HG03520 (cell line): ENCODE data around the gene APOA4.

Experiments
- ATAC-seq: cut with Tn5 transposase; IDR thresholded peaks from one replicate; pipeline ENCODE4 v1.9.1; 2021; ENCODE audit warnings: mild to moderate bottlenecking, moderate library complexity; ENCODE audit not compliant: unreplicated experiment

Gene APOA4

GRCh38 chr11:116823031-116823843 is at the start of gene APOA4:
APOA4 (minus strand) TSS chr11:116823304; CDS start chr11:116823191, 113 bp downstream.
- no peak for ATAC-seq

GRCh38 chr11:116871248-116871647 is 48.1 kb upstream of the APOA4 start:
- ATAC-seq = no peak

- ATAC-seq = no peak
Observed at GRCh38 chr11:116870054-116870453, 47.0 kb upstream of the APOA4 start.

- ATAC-seq = no peak
Observed at GRCh38 chr11:116869610-116870009, 46.5 kb upstream of the APOA4 start.

- no peak for ATAC-seq
Observed at GRCh38 chr11:116868066-116868465, 45.0 kb upstream of the APOA4 start.

- ATAC-seq = no peak
Observed at GRCh38 chr11:116867619-116868018, 44.5 kb upstream of the APOA4 start.

- ATAC-seq = no peak
Observed at GRCh38 chr11:116866804-116867455, 43.8 kb upstream of the APOA4 start.

GRCh38 chr11:116865696-116866095 is 42.6 kb upstream of the APOA4 start:
- no peak for ATAC-seq

GRCh38 chr11:116864531-116864930 is 41.4 kb upstream of the APOA4 start:
- ATAC-seq = no peak

- ATAC-seq = no peak
Observed at GRCh38 chr11:116862951-116863350, 39.8 kb upstream of the APOA4 start.

GRCh38 chr11:116862185-116862584 is 39.1 kb upstream of the APOA4 start:
- no peak for ATAC-seq

- ATAC-seq = no peak
Observed at GRCh38 chr11:116861539-116861938, 38.4 kb upstream of the APOA4 start.

GRCh38 chr11:116860303-116860702 is 37.2 kb upstream of the APOA4 start:
- no peak for ATAC-seq

GRCh38 chr11:116859175-116859574 is 36.1 kb upstream of the APOA4 start:
- no peak for ATAC-seq

- ATAC-seq = no peak
Observed at GRCh38 chr11:116857936-116858335, 34.8 kb upstream of the APOA4 start.

- ATAC-seq = no peak
Observed at GRCh38 chr11:116857316-116857715, 34.2 kb upstream of the APOA4 start.

GRCh38 chr11:116856423-116856822 is 33.3 kb upstream of the APOA4 start:
- ATAC-seq = no peak

GRCh38 chr11:116855413-116855812 is 32.3 kb upstream of the APOA4 start:
- ATAC-seq = no peak

GRCh38 chr11:116853461-116854073 is 30.5 kb upstream of the APOA4 start:
- peak; percentile 90 for ATAC-seq

- no peak for ATAC-seq
Observed at GRCh38 chr11:116852261-116853031, 29.3 kb upstream of the APOA4 start.

- no peak for ATAC-seq
Observed at GRCh38 chr11:116851626-116852025, 28.5 kb upstream of the APOA4 start.
